Embryonic facial prominence (tissue), 1 donor: ENCODE data around the gene PLXDC2.

Source experiments
- DNase-seq: peaks from one replicate; pipeline ENCODE4 v3.0.0-alpha.2; 2016; ENCODE audit errors: extremely low spot score

The PLXDC2 gene

GRCh38 chr10:19937989-19938388, 121.8 kb downstream of the PLXDC2 start:
- DNase-seq = no peak

- DNase-seq = no peak
These were observed 125.1 kb downstream of the PLXDC2 start for GRCh38 chr10:19941206-19941880.

GRCh38 chr10:19944911-19945663, 128.9 kb downstream of the PLXDC2 start:
- DNase-seq = no peak

- DNase-seq = no peak
These were observed 130.0 kb downstream of the PLXDC2 start for GRCh38 chr10:19946245-19946644.

GRCh38 chr10:19946791-19947190, 130.6 kb downstream of the PLXDC2 start:
- DNase-seq = no peak

DNA sequence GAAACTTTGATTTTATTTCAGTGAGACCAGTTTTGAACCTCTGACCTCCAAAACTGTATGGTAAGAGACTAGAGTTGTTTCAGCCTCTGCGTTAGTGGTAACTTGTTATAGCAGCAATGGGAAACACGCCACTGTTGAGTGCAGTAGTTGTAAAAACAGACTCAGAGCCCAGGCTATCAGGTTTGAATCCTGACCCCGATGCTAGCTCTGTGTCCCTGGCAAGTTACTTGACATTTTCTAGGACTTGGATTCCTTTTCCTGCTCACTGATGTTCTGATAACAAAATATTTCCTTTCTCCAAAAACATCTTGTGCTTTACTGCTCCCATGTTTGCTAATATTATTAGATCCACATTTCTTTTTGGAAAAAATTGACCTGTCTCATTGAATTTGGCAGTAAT, 131.0 kb downstream of the PLXDC2 start:
- no peak for DNase-seq

GRCh38 chr10:19947656-19948055, 131.4 kb downstream of the PLXDC2 start:
- no peak for DNase-seq

GRCh38 chr10:19952224-19953010, 136.2 kb downstream of the PLXDC2 start:
- no peak for DNase-seq

- DNase-seq = no peak
These were observed 138.4 kb downstream of the PLXDC2 start for GRCh38 chr10:19954601-19955000.

DNA sequence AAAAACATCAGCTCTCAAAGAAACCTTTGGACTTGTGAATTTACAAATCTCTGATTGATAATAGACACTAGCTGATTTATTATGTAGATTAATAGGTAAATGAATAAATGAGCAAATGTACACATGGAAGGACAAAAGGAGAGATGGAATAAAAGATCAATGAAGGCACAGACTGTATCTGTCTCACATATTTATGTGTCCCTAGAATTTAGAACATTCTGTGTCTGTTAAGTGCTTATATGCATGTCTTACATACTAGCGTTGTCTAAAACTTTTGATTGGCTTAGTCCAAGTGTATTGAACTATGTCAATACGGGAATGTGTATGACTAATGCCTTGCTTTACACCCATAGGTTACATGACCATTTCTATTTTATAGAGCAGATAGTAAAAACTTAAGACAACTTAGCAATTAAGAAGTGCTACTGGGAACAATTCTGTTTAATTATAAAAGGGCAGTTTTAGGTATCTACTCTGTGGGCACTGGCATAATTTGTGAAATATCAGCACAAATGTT, 140.3 kb downstream of the PLXDC2 start:
- DNase-seq = no peak

DNA sequence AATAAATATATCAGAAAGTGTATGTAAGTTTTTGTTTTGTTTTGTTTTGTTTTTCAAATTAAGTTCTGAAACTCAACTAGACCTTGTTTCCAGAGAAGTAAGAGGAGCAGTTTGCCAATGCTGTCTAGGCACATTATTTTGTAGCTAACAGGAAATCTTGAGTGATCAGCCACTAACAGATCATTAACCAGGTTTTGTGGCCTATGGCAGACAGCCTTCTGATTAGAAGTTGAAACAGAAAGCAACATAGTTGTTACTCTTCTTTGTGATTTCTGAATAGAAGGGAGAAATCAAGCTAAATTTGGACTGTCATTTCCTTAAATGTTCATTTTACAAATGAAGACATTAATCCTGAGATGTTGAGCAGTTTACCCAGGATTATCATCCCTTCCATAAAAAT, 142.6 kb downstream of the PLXDC2 start:
- no peak for DNase-seq

DNA sequence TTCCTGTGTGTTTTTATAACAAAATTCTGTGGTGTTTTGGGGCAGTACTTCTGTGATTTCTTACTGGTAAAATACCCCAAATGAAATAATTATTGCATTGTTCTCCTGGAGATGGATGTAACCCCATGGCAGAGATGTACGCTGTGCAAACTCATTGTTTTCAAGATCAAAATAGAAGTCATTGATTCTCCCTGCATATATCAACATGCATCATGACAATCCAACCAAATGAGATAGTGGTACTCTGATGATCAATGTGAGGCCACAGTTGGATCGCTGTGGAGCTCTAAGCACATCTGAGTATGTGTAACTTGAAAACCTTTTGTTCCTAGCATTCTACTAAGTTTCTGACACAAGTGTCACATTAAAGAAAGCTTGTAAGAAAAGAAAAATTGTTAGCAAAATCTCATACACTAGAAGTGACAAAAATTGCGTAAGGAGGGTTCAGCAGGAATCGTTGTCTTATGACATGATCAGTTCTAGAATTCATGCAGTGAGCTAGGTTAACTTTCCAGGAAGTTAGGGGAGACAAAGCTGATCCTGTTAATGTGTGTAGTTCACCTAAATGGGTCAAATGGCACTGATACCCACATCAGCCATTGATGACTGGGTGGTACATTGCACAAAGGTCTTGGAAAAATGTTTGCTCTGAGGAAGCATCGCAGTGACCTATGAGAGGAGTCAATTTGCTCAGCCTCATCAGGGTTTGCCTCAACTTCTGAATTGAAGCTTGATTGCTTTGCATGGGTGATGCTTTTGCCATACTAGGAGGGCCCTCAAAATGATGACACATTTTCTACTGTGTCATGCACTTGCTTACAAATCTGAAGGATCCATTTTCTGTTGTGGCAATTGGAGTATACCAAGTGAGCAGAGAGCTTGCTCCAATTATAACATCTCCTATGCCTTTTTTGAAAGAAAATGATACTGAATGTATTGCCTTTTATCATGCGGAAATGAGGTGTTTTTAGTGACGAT, 145.1 kb downstream of the PLXDC2 start:
- DNase-seq = no peak

DNA sequence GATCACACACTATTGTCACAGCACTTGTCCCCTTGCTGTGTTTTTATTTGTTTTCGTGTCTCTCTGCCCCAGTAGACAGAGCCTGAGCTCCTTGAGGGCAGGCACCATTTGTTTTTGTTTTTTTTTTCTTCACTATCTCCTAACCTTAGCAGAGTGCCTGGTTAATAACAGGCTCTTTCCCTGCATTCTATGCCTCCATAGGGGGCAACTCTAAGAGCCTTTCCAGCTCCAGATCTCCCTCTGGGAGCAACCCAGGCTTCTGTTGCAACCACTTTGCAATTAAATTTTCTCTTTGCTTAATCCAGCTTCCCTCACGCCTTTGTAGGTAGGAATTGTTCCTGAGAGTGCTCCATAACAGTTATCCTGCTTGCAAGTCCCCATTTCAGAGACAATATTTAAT, 148.4 kb downstream of the PLXDC2 start:
- no peak for DNase-seq

GRCh38 chr10:19966751-19967150, 150.5 kb downstream of the PLXDC2 start:
- no peak for DNase-seq

- no peak for DNase-seq
These were observed 151.7 kb downstream of the PLXDC2 start for GRCh38 chr10:19967981-19968380.

DNA sequence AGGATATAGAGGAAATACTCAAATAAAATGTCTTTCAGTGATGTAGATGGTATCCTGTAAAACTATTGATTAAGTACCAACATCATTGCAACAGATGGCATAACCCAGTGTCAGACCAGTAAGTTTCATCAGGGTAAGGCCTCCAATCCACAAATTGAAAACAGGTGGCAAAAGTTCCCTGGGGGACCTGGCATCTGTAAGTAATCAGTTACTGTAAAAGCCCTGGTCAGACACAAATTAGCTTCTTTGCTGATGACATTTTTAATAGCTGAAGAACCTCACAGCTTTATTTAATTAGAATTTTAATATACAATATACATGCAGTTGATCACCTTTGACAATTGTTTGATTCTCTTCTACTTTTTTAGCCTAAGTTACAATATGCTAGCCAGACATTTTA, 152.5 kb downstream of the PLXDC2 start:
- DNase-seq = no peak

- no peak for DNase-seq
These were observed 154.0 kb downstream of the PLXDC2 start for GRCh38 chr10:19970256-19970655.

- DNase-seq = no peak
These were observed 154.5 kb downstream of the PLXDC2 start for GRCh38 chr10:19970717-19971116.

- DNase-seq = no peak
These were observed 155.3 kb downstream of the PLXDC2 start for GRCh38 chr10:19971343-19972052.

DNA sequence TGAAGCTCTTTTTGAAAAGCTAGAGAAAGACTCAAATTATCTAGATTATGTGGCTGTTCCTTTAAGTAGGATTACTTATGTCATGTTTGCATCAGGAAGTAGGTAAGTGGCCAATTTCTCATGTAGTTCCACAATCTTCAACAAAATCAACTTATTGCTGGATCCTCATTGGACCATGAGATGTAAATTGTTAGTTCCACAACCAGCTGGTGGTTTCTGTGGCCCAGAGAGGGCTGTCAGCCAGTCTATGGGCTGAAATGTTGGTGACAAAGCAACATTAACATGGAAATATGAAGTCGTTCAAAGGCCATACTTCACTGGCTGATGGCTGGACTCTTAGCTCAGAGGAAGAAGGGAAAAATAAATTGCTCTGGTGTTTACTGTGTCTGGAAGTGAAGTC, 157.9 kb downstream of the PLXDC2 start:
- DNase-seq = no peak

GRCh38 chr10:19974554-19974953, 158.3 kb downstream of the PLXDC2 start:
- no peak for DNase-seq
